SK-MEL-5 (cell line): ENCODE measurements around the gene ARF4. TPM values are rescaled to one million over a fixed set of nuclear protein-coding genes. Genes with fewer than 3 reads are reported as not detected.

ENCODE experiments used
- DNase-seq: peaks from one replicate; pipeline ENCODE4 v3.0.0-alpha.2; 2016; ENCODE audit warnings: low read depth, low spot score
- in situ Hi-C: cut with HindIII; loops from 2 replicates; pipeline ENCODE4 v1.10.0; 2016; ENCODE audit warnings: low sequenced_read_pairs, high pct_unique_total_duplicates, low pct_unique_long_range_greater_than_20kb
- small RNA-seq, 2 experiments: library from RNA; depleted of rRNA; stranded (forward); fragments of <200 nt; gene quantifications; one replicate each; pipeline ENCODE3, GENCODE V24; 2014
- total RNA-seq: library from RNA; depleted of rRNA; stranded (reverse); fragments of >200 nt; shearing (Covaris generic); gene quantifications from 2 replicates; pipeline ENCODE4 v1.2.3, GENCODE V29; 2014; rRNA removed

ARF4 gene
- total RNA-seq, 1 experiment from 2014 or later, result 230 TPM

- in situ Hi-C loops, result no loop called here
Observed at GRCh38 chr3:57544181-57545125, 52.7 kb downstream of the ARF4 start, which contains the start of gene DNAH12. TSS of gene DNAH12 (minus strand) at chr3:57544344. CDS start at chr3:57542870, 1,474 bp downstream.

GRCh38 chr3:57538465-57538864 lies 58.7 kb downstream of the ARF4 start:
- DNase-seq, result no peak
- in situ Hi-C loops, result no loop called here

More at GRCh38 chr3:57544181-57545125, 52.7 kb downstream of the ARF4 start, which contains the start of gene DNAH12:
- no peak for DNase-seq

GRCh38 chr3:57530071-57530608 lies 67.0 kb downstream of the ARF4 start:
- in situ Hi-C loops, result no loop called here
- no peak for DNase-seq

Small RNAs within 50 kb of the gene (small RNA-seq; reads per million reads assigned to genes)
- gene RNU6-108P, result 0 reads per million in 2 experiments
- gene RNU6-483P, result 0 reads per million in 2 experiments
- 0 reads per million in 2 experiments for gene RNU6ATAC26P

Other genes with a start within 250 kb of the ARF4 start
- gene DNAH12, start 53.0 kb downstream of the ARF4 start, total RNA-seq, result not detected in 2 replicates
- 16.9 and 17.6 TPM in 2 replicates for gene PDE12, start 41.1 kb downstream of the ARF4 start, total RNA-seq
- gene DENND6A, start 95.7 kb upstream of the ARF4 start, total RNA-seq, result 27.0 and 30.3 TPM in 2 replicates
- gene SLMAP, start 159.0 kb upstream of the ARF4 start, total RNA-seq, result 26.1 and 28.9 TPM in 2 replicates